HG03280 (cell line): Measurements from ENCODE around the gene TAB2.

Experiments
- ATAC-seq: cut with Tn5 transposase; IDR thresholded peaks from one replicate; pipeline ENCODE4 v1.9.1; 2021; ENCODE audit warnings: mild to moderate bottlenecking, moderate library complexity; ENCODE audit not compliant: unreplicated experiment

The TAB2 gene

DNA sequence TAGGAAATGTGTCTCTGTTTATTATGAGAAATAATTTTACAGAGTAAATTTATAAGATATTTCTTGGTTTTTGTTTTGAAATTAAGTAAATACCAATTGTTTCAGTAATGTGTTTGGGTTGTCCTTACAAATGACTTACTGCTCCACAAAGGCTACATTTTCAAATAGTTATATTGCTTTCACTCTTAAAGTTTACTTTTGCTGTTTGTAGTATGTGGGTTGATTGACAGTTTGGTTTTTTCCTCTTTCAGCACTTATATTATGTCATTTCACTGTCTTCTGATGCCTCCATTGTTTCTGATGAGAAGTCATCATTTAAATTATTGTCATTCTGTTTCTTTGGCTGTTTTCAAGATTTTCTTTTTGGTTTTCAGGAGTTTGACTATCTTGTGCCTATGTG is 47.7 kb downstream of the TAB2 start:
- no peak for ATAC-seq

DNA sequence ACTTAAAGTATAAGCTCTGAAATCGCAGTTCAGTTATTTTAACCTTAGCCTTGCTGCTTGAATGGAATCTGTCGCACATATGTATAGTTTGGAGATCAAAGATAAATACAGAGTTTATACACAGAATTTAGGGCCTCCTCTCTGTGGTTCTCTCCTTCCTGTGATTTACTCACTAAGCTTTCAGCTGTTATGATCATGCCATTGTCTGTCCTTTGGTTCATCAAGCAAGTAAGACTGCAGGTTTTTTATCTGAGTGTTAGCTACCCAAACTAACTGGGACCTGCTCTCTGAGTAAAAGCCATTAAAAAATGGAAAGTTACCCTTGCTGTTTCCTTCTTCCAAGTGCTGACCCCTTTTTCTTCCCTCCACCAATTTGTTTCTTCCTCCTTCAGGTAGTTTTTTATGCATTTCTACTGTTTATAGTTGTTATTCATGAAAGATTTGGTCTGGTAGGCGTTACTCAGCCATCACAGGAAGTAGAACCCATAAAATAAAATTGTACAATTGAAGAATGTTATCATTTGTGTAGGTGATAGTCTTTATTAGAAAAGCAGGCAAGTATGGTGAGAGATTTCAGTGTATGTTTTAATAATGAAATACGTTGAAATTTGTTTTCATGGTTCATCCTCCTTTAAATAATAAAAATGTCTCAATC is 48.9 kb downstream of the TAB2 start:
- no peak for ATAC-seq

DNA sequence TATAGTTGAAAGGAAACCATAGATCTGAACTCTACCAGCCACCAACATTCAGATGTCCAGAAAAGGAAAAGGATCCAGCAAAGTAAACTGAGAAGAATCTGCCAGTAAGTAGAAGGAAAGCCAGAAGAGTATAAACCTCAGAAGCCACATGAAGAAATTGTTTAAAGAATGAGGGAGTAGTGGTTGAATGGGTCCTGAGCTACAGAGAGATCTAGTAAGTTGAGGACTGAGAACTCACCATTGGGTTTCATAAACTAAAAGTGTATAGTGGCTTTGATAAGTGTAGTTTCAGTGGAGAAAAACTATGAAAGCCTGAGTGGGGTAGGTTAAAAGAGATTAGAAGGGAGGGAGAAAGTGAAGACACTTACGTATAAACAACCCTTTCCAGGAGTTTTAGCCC is 50.6 kb downstream of the TAB2 start:
- ATAC-seq = peak; percentile 60

GRCh38 chr6:149371154-149371553 is 53.6 kb downstream of the TAB2 start:
- no peak for ATAC-seq

DNA sequence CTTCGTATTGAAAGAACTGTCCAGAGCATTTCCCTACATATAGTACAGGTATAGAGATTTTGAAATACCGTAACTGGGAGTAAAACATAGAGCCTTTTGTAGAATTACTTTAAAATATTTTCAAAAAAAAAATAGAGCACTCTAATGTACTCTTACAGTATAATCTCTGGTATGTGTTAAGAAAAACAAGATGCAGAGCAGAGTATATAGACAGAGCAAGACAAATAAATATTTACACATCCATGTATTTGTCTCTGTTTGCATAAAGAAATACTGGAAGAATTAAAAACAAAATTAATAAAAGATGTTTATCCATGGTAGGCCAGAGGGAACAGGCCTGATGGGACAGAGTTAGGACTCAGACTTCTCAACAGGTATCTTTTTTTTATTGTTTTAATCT is 54.5 kb downstream of the TAB2 start:
- no peak for ATAC-seq

DNA sequence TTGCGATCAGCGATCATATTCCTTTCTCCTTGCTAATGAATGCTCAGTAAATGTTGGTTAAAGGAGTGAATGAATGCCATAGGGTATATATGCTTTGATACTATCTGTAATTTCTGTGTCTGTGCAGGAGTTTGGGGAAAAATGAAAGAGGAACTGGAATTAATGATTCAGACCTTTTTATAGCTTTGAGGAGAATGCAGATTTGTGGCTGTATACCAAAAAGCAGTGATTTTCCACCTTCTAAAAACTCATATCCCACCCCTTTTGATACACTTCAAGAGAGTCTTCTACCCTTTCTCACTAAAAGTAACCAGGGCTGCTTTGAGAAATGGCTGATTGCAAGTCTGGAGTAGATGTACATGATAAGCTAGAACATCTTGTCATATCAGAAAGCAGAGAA is 56.0 kb downstream of the TAB2 start:
- ATAC-seq = no peak

- no peak for ATAC-seq
These were observed 62.5 kb downstream of the TAB2 start for GRCh38 chr6:149379977-149380376.

DNA sequence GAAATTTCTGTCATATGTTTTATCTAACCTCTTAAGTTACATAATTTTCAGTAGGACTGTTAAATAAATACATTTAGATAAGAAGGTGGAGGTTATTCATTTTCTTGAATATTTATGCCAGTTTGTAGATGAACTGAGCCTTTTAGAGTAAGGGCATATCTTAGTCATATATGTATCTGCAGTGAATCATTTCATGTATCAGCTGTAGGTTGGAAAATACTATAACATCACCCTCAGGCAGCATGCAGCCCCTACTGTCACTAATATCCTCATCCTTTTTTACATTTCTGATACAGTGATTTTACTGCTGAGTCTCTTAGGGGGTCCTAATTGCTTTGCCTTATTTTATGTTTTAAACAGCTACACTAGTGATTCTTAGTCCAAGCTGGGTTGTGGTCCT is 63.0 kb downstream of the TAB2 start:
- ATAC-seq = no peak

GRCh38 chr6:149383371-149383770 is 65.9 kb downstream of the TAB2 start:
- ATAC-seq = no peak

DNA sequence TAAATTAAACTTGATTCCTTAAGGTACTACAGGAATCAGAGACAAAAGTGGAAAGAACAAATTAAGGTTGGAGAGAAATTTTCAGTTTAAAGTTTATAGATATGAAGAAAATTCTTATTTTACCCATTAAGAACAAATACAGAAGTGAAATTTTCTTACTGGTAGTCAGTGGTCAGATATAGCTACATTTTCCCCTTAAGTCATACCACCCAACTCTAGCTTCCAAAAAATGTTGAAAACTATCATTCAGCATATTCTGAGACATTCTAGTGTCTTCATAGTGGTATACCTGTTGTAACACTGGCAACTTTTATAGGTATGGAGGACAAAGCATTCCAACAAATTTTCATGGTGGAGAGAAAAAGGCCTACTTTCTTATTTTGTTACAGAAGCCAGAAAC is 67.0 kb downstream of the TAB2 start:
- ATAC-seq = no peak

- ATAC-seq = no peak
These were observed 68.6 kb downstream of the TAB2 start for GRCh38 chr6:149385998-149386646.

- no peak for ATAC-seq
These were observed 70.4 kb downstream of the TAB2 start for GRCh38 chr6:149387779-149388512.

DNA sequence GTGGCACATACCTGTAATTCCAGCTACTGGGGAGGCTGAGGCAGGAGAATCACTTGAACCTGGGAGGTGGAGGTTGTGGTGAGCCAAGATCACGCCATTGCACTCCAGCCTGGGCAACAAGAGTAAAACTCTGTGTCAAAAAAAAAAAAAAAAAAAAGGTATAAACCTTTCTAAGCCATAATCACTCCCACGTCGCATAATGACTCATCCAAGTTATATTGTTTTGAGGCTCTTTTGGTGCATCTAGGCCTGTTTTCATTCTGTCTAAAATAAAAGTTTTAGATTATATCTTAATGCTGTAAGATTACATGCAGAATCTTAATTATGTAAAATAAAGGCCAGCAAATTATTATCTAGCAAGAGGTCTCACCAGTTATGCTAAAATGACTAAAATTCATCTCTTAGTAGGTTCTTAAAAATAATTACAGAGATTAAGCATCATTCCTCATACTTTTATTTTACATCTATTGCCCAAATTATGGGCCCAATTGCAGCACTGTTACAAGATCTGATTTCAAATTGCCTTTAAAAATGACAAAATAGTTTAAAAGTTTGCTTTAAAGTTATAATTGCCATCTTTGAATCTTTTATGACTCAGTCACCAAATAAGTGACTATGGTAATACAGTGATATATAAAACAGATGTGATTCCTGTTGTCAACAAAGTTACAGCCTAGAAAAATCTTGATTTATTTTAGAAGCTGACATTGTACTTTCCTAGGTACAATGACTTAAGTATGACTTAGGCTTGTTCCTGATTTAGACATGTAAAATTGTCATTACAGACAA is 72.2 kb downstream of the TAB2 start:
- no peak for ATAC-seq

DNA sequence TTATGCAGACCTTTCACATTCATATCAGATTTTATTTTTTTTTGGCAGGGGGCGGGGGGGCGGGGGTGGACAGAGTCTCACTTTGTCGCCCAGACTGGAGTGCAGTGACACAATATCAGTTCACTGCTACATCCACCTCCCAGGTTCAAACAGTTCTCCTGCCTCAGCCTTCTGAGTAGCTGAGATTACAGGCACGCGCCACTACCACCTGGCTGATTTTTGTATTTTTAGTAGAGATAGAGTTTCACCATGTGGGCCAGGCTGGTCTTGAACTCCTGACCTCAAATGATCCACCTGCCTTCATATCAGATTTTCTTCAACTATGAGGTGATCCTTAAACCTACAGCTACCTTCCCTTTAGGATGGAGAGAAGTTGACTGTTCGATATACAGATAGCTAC is 74.6 kb downstream of the TAB2 start:
- no peak for ATAC-seq

DNA sequence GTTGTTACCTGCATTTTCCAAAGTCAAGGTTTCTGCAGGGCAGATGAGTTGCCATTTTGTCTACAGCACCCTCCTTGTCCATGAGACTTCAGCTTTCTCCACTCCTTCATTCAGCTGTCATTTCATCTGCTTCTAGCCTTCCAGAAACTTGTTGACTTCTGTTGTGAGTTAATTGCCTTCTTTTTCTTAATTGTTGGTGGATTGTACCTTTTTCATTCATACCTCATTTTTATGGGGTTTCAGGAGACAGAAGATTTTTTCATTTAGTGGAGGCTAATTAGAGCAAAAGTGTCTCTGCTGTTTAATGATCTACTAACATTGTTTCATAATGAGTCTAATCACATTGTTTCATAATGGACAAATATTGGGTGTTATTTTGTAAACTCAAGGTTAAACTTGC is 75.0 kb downstream of the TAB2 start:
- ATAC-seq = no peak

- ATAC-seq = no peak
These were observed 75.6 kb downstream of the TAB2 start for GRCh38 chr6:149393002-149393679.

DNA sequence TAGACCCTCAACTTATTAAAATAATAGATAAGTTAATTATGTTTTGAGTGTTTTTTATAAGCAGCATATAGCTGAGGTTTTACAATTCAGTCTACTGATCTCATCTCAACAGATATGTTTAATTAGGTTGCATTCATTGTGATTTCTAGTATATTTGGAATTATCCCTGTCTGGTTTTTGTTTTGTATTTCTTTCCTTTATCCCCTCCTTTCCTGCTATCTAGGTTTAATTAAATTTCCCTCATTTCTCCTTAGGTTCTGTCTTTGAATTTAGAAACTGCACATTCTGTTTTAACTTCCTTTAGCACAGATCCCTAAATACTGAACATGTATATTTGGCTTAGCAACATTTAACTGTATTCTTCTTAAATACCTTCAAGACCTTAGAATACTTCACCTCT is 77.7 kb downstream of the TAB2 start:
- no peak for ATAC-seq

DNA sequence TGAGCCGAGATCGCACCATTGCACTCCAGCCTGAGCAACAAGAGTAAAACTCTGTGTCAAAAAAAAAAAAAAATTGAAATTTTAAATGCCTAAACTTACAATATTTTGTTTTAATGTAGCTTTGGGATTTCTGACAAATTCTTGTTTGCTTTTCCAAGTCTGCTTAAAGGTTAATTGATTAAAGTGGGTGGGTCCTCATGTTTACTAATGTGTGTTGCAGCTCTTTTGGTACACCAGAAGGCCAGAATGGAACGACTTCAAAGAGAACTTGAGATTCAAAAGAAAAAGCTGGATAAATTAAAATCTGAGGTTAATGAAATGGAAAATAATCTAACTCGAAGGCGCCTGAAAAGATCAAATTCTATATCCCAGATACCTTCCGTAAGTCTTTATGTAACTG is 79.9 kb downstream of the TAB2 start:
- no peak for ATAC-seq

- no peak for ATAC-seq
These were observed 82.5 kb downstream of the TAB2 start, which contains the start of gene SUMO4 for GRCh38 chr6:149400050-149400449. SUMO4 (plus strand) TSS chr6:149400262; CDS start chr6:149400392, 130 bp downstream.

DNA sequence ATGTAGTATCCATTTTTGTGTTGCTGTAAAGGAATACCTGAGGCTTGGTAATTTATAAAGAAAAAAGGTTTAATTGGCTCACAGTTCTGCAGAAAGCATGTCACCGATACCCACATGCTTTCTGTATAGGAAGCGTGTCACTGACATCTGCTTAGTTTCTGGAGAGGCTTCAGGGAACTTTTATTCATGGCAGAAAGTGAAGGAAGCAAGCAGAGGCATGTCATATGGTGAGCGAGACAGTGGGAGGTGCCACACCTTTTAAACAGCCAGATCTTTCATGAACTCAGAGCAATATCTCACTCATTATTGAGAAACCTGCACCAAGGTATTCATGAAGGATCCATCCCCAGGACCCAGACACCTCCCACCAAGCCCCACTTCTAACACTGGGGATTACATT is 86.0 kb downstream of the TAB2 start:
- ATAC-seq = no peak
